B cell (primary cell): ENCODE data around the gene DYNC1I1. TPM values are rescaled to one million over a fixed set of nuclear protein-coding genes. Genes with fewer than 3 reads are reported as not detected.

Experiments
- ATAC-seq: fragments of 200-7000 bp; cut with Tn5 transposase; one replicate; pipeline ENCODE4 v1.10.0; 2021; ENCODE audit warnings: low read depth, mild to moderate bottlenecking, moderate number of reproducible peaks, moderate library complexity
- CTCF ChIA-PET: fragments of 350-600 bp; sonication (Branson Sonifier 250); formaldehyde crosslinking; loops from one replicate; lab custom pipeline; 2021; ENCODE audit warnings: antibody characterized with exemption, inconsistent platforms; lab: Charles Lee
- POLR2A ChIA-PET: fragments of 350-600 bp; sonication (Branson Sonifier 250); formaldehyde crosslinking; loops from one replicate; lab custom pipeline; 2021; ENCODE audit warnings: antibody characterized with exemption; lab: Charles Lee
- DNase-seq: peaks from one replicate; pipeline ENCODE4 v3.0.0; 2013
- H2AFZ ChIP-seq: 2 replicates; pipeline ENCODE4 v1.6.1; 2012; ENCODE audit warnings: mild to moderate bottlenecking, low read depth, low read length; ENCODE audit not compliant: insufficient read depth, poor library complexity, severe bottlenecking
- H3K27ac ChIP-seq, 2 donors: 1 replicate in 1 of 2; 2 replicates in 1 of 2; pipeline ENCODE4 v1.5.1; 2012 to 2013; ENCODE audit warnings: low read length in 2 of 2, mild to moderate bottlenecking in 2 of 2, moderate library complexity in 1 of 2
- H3K27me3 ChIP-seq, 4 experiments: fragments of 200-600 bp in 1 of 4; sonication (generic) in 1 of 4; replicated peaks in 1 of 4; 1 replicate in 2 of 4; 2 replicates in 2 of 4; pipeline versions ENCODE4 v1.6.1 to v1.7.0; 2013 to 2016; ENCODE audit warnings: low read length in 3 of 4, mild to moderate bottlenecking in 2 of 4, mixed read lengths in 1 of 4, moderate library complexity in 1 of 4; ENCODE audit not compliant: insufficient read depth in 4 of 4, control insufficient read depth in 3 of 4; ENCODE audit errors: control extremely low read depth in 1 of 4
- H3K36me3 ChIP-seq, 2 experiments: replicated peaks in 1 of 2; 1 replicate in 1 of 2; 2 replicates in 1 of 2; pipeline versions ENCODE4 v1.6.1 to v1.7.1; 2013; ENCODE audit warnings: low read length in 1 of 2; ENCODE audit not compliant: insufficient read depth in 2 of 2, control insufficient read depth in 1 of 2; ENCODE audit errors: control extremely low read depth in 1 of 2, extremely low read depth in 1 of 2
- H3K4me1 ChIP-seq, 2 donors: fragments of 200-600 bp in 1 of 2; sonication (generic) in 1 of 2; 1 replicate in 1 of 2; 2 replicates in 1 of 2; pipeline versions ENCODE4 v1.5.1 to v1.6.1; 2013 to 2017; ENCODE audit warnings: low read length in 2 of 2; ENCODE audit not compliant: control insufficient read depth in 2 of 2, insufficient read depth in 2 of 2
- H3K4me2 ChIP-seq: replicated peaks from 2 replicates; pipeline ENCODE3; 2012; ENCODE audit warnings: mild to moderate bottlenecking, low read depth, low read length; ENCODE audit not compliant: poor library complexity, severe bottlenecking
- H3K4me3 ChIP-seq, 5 experiments: fragments of 200-600 bp in 1 of 5; sonication (generic) in 1 of 5; 1 replicate in 3 of 5; 2 replicates in 2 of 5; pipeline versions ENCODE4 v1.5.1 to v1.7.0; 2011 to 2016; ENCODE audit warnings: low read length in 4 of 5, mild to moderate bottlenecking in 4 of 5, low read depth in 2 of 5, control low read depth in 1 of 5, moderate library complexity in 1 of 5; ENCODE audit not compliant: insufficient read depth in 1 of 5; ENCODE audit errors: control extremely low read depth in 1 of 5, extremely low read depth in 1 of 5
- H3K79me2 ChIP-seq: fragments of 200-600 bp; sonication (generic); one replicate; pipeline ENCODE4 v1.6.0; 2016; ENCODE audit warnings: low read length; ENCODE audit not compliant: control insufficient read depth, insufficient read depth
- H3K9ac ChIP-seq: fragments of 200-600 bp; sonication (generic); 2 replicates; pipeline ENCODE4 v1.6.1; 2017; ENCODE audit warnings: mild to moderate bottlenecking, low read length, moderate library complexity
- H3K9me3 ChIP-seq, 3 donors: one replicate each; pipeline versions ENCODE4 v1.6.1 to v1.7.1; 2013; ENCODE audit warnings: low read length in 2 of 3; ENCODE audit not compliant: control insufficient read depth in 2 of 3, insufficient read depth in 1 of 3; ENCODE audit errors: control extremely low read depth in 1 of 3
- H4K20me1 ChIP-seq: 2 replicates; pipeline ENCODE4 v1.6.0; 2012; ENCODE audit warnings: mild to moderate bottlenecking, low read length; ENCODE audit not compliant: insufficient read depth, control insufficient read depth, poor library complexity, severe bottlenecking
- H3K27ac Mint-ChIP-seq: one replicate; pipeline ENCODE4 v1.8.0; 2021; ENCODE audit warnings: mixed read lengths
- H3K27me3 Mint-ChIP-seq: one replicate; pipeline ENCODE4 v1.8.0; 2021; ENCODE audit warnings: mixed read lengths
- H3K4me1 Mint-ChIP-seq: one replicate; pipeline ENCODE4 v1.8.0; 2021; ENCODE audit warnings: mixed read lengths
- H3K4me3 Mint-ChIP-seq: one replicate; pipeline ENCODE4 v1.8.0; 2021; ENCODE audit warnings: mixed read lengths
- H3K9me3 Mint-ChIP-seq: one replicate; pipeline ENCODE4 v1.8.0; 2022; ENCODE audit warnings: mixed read lengths; ENCODE audit not compliant: insufficient read depth
- EZH2 ChIP-seq: IDR thresholded peaks from 2 replicates; pipeline ENCODE4 v1.6.1; 2012; ENCODE audit warnings: borderline replicate concordance, low read depth, mild to moderate bottlenecking, moderate library complexity, low read length; ENCODE audit not compliant: insufficient read depth, poor library complexity, severe bottlenecking
- WGBS: methylation state at CpG from one replicate; pipeline ENCODE4 v1.1.5; 2013; ENCODE audit warnings: missing lambda C conversion rate; ENCODE audit not compliant: insufficient coverage; 5-methylcytosine and 5-hydroxymethylcytosine counted together
- intact Hi-C: fragments of 100-400 bp; cut with micrococcal nuclease; formaldehyde crosslinking; loops from one replicate; pipeline ENCODE4 v1.10.0; 2022
- polyA plus RNA-seq: library from polyadenylated mRNA; depleted of rRNA; stranded (reverse); fragments of >200 nt; gene quantifications from 2 replicates; pipeline ENCODE4 v1.2.3, GENCODE V29; 2012
- total RNA-seq, 2 donors: library from RNA; stranded (reverse); fragments of 120-200 nt in 1 of 2; gene quantifications; 1 replicate in 1 of 2; 2 replicates in 1 of 2; pipeline versions ENCODE4 v1.2.3 to v1.2.4, GENCODE V29; 2013 to 2022
- TF ChIP-seq, protein P1 (sequence below): fragments of 200-600 bp; IDR thresholded peaks from one replicate; pipeline ENCODE4 v1.8.0; 2022; ENCODE audit warnings: antibody characterized with exemption, mild to moderate bottlenecking

Gene DYNC1I1
- total and polyA plus RNA-seq, 2 donors (not counting 1 experiment from before 2014, with no cell fraction given) = not detected

DNA sequence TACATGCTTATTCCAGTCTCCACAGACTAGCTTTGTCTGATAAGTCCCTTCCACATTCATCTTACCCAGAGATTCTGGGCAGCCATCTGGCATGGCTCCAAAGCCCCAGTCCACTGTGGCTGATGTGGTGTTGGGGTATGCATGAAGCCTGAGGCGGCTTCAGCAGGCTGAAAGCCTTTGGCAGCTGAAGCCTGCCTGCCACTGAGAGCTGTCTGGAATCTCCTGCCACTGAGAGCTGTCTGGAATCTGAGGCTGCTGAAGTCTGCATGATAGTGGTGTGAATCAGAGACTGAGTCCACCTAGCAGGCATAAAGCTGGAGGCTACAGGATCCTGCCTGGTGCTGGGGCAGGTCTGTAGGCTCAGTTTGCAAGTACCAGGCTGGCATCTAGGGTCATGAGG is 87.1 kb downstream of the DYNC1I1 start:
- no peak for ATAC-seq
- CTCF ChIA-PET = no interaction called here
- H3K27ac ChIP-seq = no peak overlapping the region

DNA sequence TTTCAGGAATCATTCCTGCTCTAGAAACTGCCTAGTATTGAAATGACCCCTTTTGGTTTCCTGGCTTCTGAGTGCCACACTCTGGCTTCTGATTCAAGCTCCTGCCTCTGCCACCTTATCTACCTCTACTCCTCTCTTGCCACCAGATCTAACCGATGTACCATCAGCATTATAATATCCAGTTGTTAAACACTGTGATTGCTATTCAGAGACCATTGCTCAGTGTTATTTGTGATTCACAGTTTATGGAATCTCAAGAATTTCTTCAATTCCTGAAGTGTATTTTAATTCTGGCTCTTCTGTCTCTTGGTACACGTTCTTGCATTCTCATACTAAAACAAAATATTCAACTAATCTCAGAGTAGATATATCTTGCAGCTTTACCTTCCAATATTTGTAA is 88.7 kb downstream of the DYNC1I1 start:
- no CpG with 5 or more reads among the region's 2 CpGs for WGBS
- POLR2A ChIA-PET = no interaction called here
- H3K79me2 ChIP-seq = no peaks in the 10 kb centered on the region
- H3K4me2 ChIP-seq = no peak overlapping the region
- Mint-ChIP-seq H3K27me3 (no peaks in the 10 kb centered on the region), H3K9me3 (no peaks in the 10 kb centered on the region), H3K4me1 (no peaks in the 10 kb centered on the region), H3K4me3 (no peak overlapping the region), H3K27ac (no peak overlapping the region)
- CTCF ChIA-PET = no interaction called here
- intact Hi-C loops = no loop called here
- no peak for DNase-seq
- H3K27ac ChIP-seq = no peak overlapping the region
- ATAC-seq = no peak
- H3K27me3 ChIP-seq = peaks cover 0 to 4% (median 1%) of the 10 kb centered on the region in 4 experiments
- no peak overlapping the region for H3K4me3 ChIP-seq
- H3K9me3 ChIP-seq = peaks cover 0 to 6% (median 5%) of the 10 kb centered on the region in 3 donors
- no peak overlapping the region for H2AFZ ChIP-seq
- no peaks in the 10 kb centered on the region for H4K20me1 ChIP-seq
- H3K9ac ChIP-seq = no peak overlapping the region
- no peaks in the 10 kb centered on the region for H3K36me3 ChIP-seq
- no peaks in the 10 kb centered on the region for H3K4me1 ChIP-seq
- no peak for TF ChIP-seq EZH2
- TF ChIP-seq, protein P1, sequence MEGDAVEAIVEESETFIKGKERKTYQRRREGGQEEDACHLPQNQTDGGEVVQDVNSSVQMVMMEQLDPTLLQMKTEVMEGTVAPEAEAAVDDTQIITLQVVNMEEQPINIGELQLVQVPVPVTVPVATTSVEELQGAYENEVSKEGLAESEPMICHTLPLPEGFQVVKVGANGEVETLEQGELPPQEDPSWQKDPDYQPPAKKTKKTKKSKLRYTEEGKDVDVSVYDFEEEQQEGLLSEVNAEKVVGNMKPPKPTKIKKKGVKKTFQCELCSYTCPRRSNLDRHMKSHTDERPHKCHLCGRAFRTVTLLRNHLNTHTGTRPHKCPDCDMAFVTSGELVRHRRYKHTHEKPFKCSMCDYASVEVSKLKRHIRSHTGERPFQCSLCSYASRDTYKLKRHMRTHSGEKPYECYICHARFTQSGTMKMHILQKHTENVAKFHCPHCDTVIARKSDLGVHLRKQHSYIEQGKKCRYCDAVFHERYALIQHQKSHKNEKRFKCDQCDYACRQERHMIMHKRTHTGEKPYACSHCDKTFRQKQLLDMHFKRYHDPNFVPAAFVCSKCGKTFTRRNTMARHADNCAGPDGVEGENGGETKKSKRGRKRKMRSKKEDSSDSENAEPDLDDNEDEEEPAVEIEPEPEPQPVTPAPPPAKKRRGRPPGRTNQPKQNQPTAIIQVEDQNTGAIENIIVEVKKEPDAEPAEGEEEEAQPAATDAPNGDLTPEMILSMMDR = no peak

More for the DNA sequence above, 87.1 kb downstream of the DYNC1I1 start:
- no peaks in the 10 kb centered on the region for H3K27me3 Mint-ChIP-seq
- intact Hi-C loops = no loop called here
- Histone ChIP-seq H2AFZ (no peak overlapping the region), H3K27me3 (peaks cover 0 to 4% (median 1%) of the 10 kb centered on the region in 4 experiments), H3K9me3 (peaks cover 0 to 6% (median 5%) of the 10 kb centered on the region in 3 donors), H3K4me1 (no peaks in the 10 kb centered on the region), H3K36me3 (no peaks in the 10 kb centered on the region), H3K4me3 (no peak overlapping the region), H3K79me2 (no peaks in the 10 kb centered on the region), H3K9ac (no peak overlapping the region), H3K4me2 (no peak overlapping the region), H4K20me1 (no peaks in the 10 kb centered on the region)
- TF ChIP-seq, protein P1 = no peak
- TF ChIP-seq EZH2 = no peak
- H3K4me1 Mint-ChIP-seq = no peaks in the 10 kb centered on the region
- 71% methylated on average over 1 of the region's 1 CpG for WGBS
- no peaks in the 10 kb centered on the region for H3K9me3 Mint-ChIP-seq
- H3K27ac Mint-ChIP-seq = no peak overlapping the region
- DNase-seq = no peak
- H3K4me3 Mint-ChIP-seq = no peak overlapping the region
- POLR2A ChIA-PET = no interaction called here
